GM21526 (cell line): ENCODE data around the gene CACNA1H.

ENCODE experiments used
- ATAC-seq: cut with Tn5 transposase; IDR thresholded peaks from one replicate; pipeline ENCODE4 v1.9.1; 2021; ENCODE audit warnings: moderate library complexity; ENCODE audit not compliant: unreplicated experiment, low FRiP score

CACNA1H gene

GRCh38 chr16:1156055-1156982 lies 3.4 kb downstream of the CACNA1H start:
- no peak for ATAC-seq

- no peak for ATAC-seq
Observed at GRCh38 chr16:1156983-1157638, 4.2 kb downstream of the CACNA1H start.

- ATAC-seq, result no peak
Observed at GRCh38 chr16:1157639-1158455, 4.9 kb downstream of the CACNA1H start.

GRCh38 chr16:1158456-1159324 lies 5.8 kb downstream of the CACNA1H start:
- ATAC-seq, result no peak

- no peak for ATAC-seq
Observed at GRCh38 chr16:1159325-1159972, 6.5 kb downstream of the CACNA1H start.

GRCh38 chr16:1159973-1160772 lies 7.3 kb downstream of the CACNA1H start:
- ATAC-seq, result no peak

- ATAC-seq, result no peak
Observed at GRCh38 chr16:1160773-1161348, 8.0 kb downstream of the CACNA1H start.

GRCh38 chr16:1162701-1163566 lies 10.0 kb downstream of the CACNA1H start:
- no peak for ATAC-seq

- ATAC-seq, result no peak
Observed at GRCh38 chr16:1163567-1164055, 10.7 kb downstream of the CACNA1H start.

GRCh38 chr16:1164382-1164781 lies 11.5 kb downstream of the CACNA1H start:
- ATAC-seq, result no peak

GRCh38 chr16:1164975-1165374 lies 12.1 kb downstream of the CACNA1H start:
- no peak for ATAC-seq

GRCh38 chr16:1165511-1165910 lies 12.6 kb downstream of the CACNA1H start:
- no peak for ATAC-seq

GRCh38 chr16:1167276-1168107 lies 14.6 kb downstream of the CACNA1H start:
- no peak for ATAC-seq

- ATAC-seq, result no peak
Observed at GRCh38 chr16:1168837-1169236, 15.9 kb downstream of the CACNA1H start.

GRCh38 chr16:1169285-1170075 lies 16.6 kb downstream of the CACNA1H start:
- no peak for ATAC-seq

- no peak for ATAC-seq
Observed at GRCh38 chr16:1170076-1170418, 17.1 kb downstream of the CACNA1H start.
